Measurements from ENCODE around the gene ZNF625. TPM values are rescaled to one million over a fixed set of nuclear protein-coding genes. Genes with fewer than 3 reads are reported as not detected.

The ZNF625 gene
- total RNA-seq, 1 experiment from 2014 or later = 7.9 TPM

DNA sequence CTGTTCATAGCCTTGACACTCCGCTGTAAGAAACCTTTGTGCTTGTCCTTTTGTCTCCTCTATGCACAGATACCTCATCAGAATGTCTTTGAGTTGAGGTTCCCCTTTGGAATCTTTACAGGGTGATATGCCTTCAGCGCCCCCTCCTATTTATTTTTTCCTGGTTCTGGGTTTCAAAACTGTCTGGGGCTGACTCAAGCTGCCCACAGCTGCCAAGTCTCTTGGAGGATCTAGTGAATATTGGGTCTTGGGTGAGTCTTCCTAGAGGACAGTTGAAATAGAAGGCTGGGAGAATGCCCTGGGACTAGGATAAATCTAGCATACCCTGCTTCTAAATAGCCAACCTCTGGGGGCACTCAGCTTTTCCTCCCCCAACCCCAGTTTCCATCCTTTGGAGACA, 7.3 kb upstream of the ZNF625 start:
- no peak for TF ChIP-seq CTCF (IDR thresholded peaks at IDR 0.05)
- TF ChIP-seq TCF7L2 (IDR thresholded peaks at IDR 0.05; ENCODE audit: low read depth, low read length) = no peak
- no peak for TF ChIP-seq SIN3A (IDR thresholded peaks at IDR 0.05; ENCODE audit: borderline replicate concordance, insufficient read depth, low read depth, low read length)
- TF ChIP-seq REST (IDR thresholded peaks at IDR 0.05; ENCODE audit: insufficient read depth in 1 of 2, low read depth in 2 of 2, low read length in 1 of 2) = no peak
- no peak for TF ChIP-seq POLR2AphosphoS5 (IDR thresholded peaks at IDR 0.05; ENCODE audit: low read depth, low read length)
- in situ Hi-C loops (cut with HindIII; ENCODE audit: low pct_unique_long_range_greater_than_20kb, low sequenced_read_pairs) (no loop called here), intact Hi-C loops (cut with micrococcal nuclease; ENCODE audit: unreplicated experiment) (no loop called here)
- no peaks in the 10 kb centered on the region for H3K9me3 ChIP-seq (ENCODE audit: control insufficient read depth, insufficient read depth, low read depth, low read length)
- no peaks in the 10 kb centered on the region for H3K4me1 ChIP-seq (ENCODE audit: control insufficient read depth, insufficient read depth, low read length)
- ChIA-PET POLR2A (interaction anchor here (0.6 kb wide), 1 partner anchor 360 kb away, joined by 15 read pairs; no protein-coding TSS in a partner anchor), CTCF (no interaction called here)
- no TSS peak for BruUV-seq (replicated peaks)
- H3K27me3 ChIP-seq (ENCODE audit: control insufficient read depth, insufficient read depth, low read length) = no peaks in the 10 kb centered on the region
- H3K36me3 ChIP-seq (ENCODE audit: control insufficient read depth, insufficient read depth, low read length) = no peaks in the 10 kb centered on the region
- peak overlapping the region; percentile 88 for H3K27ac ChIP-seq (ENCODE audit: low read length)
- peak overlapping the region; percentile 71 to 85 for H3K4me3 ChIP-seq (ENCODE audit: low read depth in 2 of 2, low read length in 2 of 2)
- no peak for ATAC-seq
- no peak for DNase-seq (ENCODE audit: low read depth, low spot score)

DNA sequence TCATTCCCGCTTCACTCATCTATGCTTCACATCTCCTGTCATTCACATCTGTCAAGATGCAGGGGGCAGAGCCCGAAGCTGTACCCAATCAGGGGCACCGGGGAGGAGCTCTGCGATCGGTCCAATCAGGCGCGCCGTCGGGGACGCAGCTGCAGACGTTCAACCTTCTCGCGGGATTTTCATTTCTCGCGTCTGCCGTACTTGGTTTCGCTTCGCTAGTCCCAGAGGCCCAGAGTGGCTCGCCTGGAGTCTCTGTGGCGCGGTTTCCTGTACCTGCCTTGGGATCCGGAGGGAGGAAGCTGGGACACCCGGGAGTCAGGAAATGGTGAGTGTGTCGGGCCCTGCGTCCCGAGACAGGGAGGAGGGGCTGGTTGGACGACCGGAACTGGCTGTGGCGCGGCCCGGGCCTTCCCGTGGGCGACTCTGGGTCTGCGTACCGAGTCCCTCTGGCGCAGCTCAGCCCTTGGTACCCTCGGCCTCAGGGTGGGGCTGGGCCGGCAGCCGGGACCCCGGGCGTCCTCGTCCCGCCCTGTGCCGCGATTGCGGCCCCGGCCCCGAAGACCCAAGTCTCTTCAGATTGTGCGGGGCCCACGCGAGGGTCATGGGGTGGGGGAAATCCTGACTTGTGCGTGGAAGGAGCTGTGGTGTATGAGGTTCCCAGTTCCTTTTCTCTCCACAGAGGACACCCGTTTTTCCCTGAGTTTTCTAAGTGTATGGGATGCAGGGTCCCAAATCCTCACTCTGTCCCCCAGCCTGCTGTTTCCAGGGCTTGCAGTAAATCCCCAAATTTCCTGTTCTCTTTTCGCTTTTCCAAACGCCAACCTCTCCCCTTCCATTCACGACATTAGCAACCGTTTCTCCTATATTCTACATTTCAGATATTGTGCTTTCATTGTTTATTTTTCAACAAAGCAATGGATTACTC, 6.6 kb upstream of the ZNF625 start, which contains the start of gene ZNF136:
Gene ZNF136 (plus strand): TSS at position 215 of the 925 bp plus-strand sequence. CDS start 108 bp downstream, at position 323.
- peak within 1 kb of the TSS; percentile 88 for H3K27ac ChIP-seq (ENCODE audit: low read length)
- POLR2A ChIA-PET = interaction anchor here (0.6 kb wide), 2 partner anchors 76 to 360 kb away, joined by 10 to 15 read pairs; no protein-coding TSS in a partner anchor
- DNase-seq (ENCODE audit: low read depth, low spot score) = no peak
- peak within 1 kb of the TSS; percentile 71 to 85 for H3K4me3 ChIP-seq (ENCODE audit: low read depth in 2 of 2, low read length in 2 of 2)
- intact Hi-C loops (cut with micrococcal nuclease; ENCODE audit: unreplicated experiment) = no loop called here
- no peaks in the 10 kb centered on the region for H3K36me3 ChIP-seq (ENCODE audit: control insufficient read depth, insufficient read depth, low read length)
- peak; percentile 98 for ATAC-seq
- BruUV-seq (replicated peaks) = no TSS peak
- H3K9me3 ChIP-seq (ENCODE audit: control insufficient read depth, insufficient read depth, low read depth, low read length) = no peaks in the 10 kb centered on the region
- H3K4me1 ChIP-seq (ENCODE audit: control insufficient read depth, insufficient read depth, low read length) = no peaks in the 10 kb centered on the region
- no peak for TF ChIP-seq REST (IDR thresholded peaks at IDR 0.05; ENCODE audit: insufficient read depth in 1 of 2, low read depth in 2 of 2, low read length in 1 of 2)
- TF ChIP-seq CTCF (IDR thresholded peaks at IDR 0.05) = no peak
- TF ChIP-seq SIN3A (IDR thresholded peaks at IDR 0.05; ENCODE audit: borderline replicate concordance, insufficient read depth, low read depth, low read length) = peak; percentile 75; the same call in 1 of the 2 replicates
- TF ChIP-seq TCF7L2 (IDR thresholded peaks at IDR 0.05; ENCODE audit: low read depth, low read length) = no peak
- peak; percentile 46; the same call in 1 of the 2 replicates for TF ChIP-seq POLR2AphosphoS5 (IDR thresholded peaks at IDR 0.05; ENCODE audit: low read depth, low read length)
- H3K27me3 ChIP-seq (ENCODE audit: control insufficient read depth, insufficient read depth, low read length) = no peaks in the 10 kb centered on the region
- in situ Hi-C loops (cut with HindIII; ENCODE audit: low pct_unique_long_range_greater_than_20kb, low sequenced_read_pairs) = no loop called here
- CTCF ChIA-PET = no interaction called here

Measured in Panc1 (cell line).